ENCODE data around the gene ELMO1. TPM values are rescaled to one million over a fixed set of nuclear protein-coding genes. Genes with fewer than 3 reads are reported as not detected.

ELMO1 gene
- total RNA-seq, 1 experiment from 2014 or later, result 7.8 TPM

GRCh38 chr7:37110660-37111424 is 337.8 kb downstream of the ELMO1 start:
- no peak overlapping the region for H2AK5ac ChIP-seq (ENCODE audit: insufficient read length, low read length)
- no peak overlapping the region for H2BK15ac ChIP-seq (ENCODE audit: low read depth, low read length)
- no peak overlapping the region for H3K27ac ChIP-seq (ENCODE audit: insufficient read length, low read depth, low read length)
- H3K9me3 ChIP-seq (ENCODE audit: control insufficient read depth, low read depth, low read length), result no peaks in the 10 kb centered on the region
- H3K4me1 ChIP-seq (ENCODE audit: insufficient read depth, low read length), result peaks cover 2% of the 10 kb centered on the region; the same call in 1 of the 2 replicates
- no peak overlapping the region for H3K14ac ChIP-seq (ENCODE audit: insufficient read depth, low read length)
- H2BK12ac ChIP-seq (ENCODE audit: insufficient read length, low read depth, low read length), result no peak overlapping the region
- no peak overlapping the region for H3K56ac ChIP-seq (ENCODE audit: insufficient read length, low read depth, low read length)
- Mint-ChIP-seq H3K9me3 (no peaks in the 10 kb centered on the region; a peak in 3 of 5 replicates), H3K4me1 (peaks cover 3 to 8% of the 10 kb centered on the region in 2 experiments), H3K4me3 (no peak overlapping the region), H3K27ac (no peak overlapping the region), H3K27me3 (ENCODE audit: low read depth) (no peaks in the 10 kb centered on the region), H3K36me3 (ENCODE audit: insufficient read depth in 1 of 3, low read depth in 3 of 3) (peaks cover 0 to 8% (median 0%) of the 10 kb centered on the region in 3 experiments; a peak in 1 of 7 replicates)
- TF ChIP-seq, protein P1, sequence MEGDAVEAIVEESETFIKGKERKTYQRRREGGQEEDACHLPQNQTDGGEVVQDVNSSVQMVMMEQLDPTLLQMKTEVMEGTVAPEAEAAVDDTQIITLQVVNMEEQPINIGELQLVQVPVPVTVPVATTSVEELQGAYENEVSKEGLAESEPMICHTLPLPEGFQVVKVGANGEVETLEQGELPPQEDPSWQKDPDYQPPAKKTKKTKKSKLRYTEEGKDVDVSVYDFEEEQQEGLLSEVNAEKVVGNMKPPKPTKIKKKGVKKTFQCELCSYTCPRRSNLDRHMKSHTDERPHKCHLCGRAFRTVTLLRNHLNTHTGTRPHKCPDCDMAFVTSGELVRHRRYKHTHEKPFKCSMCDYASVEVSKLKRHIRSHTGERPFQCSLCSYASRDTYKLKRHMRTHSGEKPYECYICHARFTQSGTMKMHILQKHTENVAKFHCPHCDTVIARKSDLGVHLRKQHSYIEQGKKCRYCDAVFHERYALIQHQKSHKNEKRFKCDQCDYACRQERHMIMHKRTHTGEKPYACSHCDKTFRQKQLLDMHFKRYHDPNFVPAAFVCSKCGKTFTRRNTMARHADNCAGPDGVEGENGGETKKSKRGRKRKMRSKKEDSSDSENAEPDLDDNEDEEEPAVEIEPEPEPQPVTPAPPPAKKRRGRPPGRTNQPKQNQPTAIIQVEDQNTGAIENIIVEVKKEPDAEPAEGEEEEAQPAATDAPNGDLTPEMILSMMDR (conservative IDR thresholded peaks at IDR 0.05), result no peak
- no CpG with 5 or more reads among the region's 5 CpGs for WGBS (ENCODE audit: extremely low coverage, insufficient read length, low lambda C conversion rate)
- H3K18ac ChIP-seq (ENCODE audit: insufficient read length, low read depth, low read length), result no peak overlapping the region
- no peak overlapping the region for H4K8ac ChIP-seq (replicated peaks; ENCODE audit: insufficient read length, low read depth, low read length)
- no peak overlapping the region for H2BK20ac ChIP-seq (ENCODE audit: low read depth, low read length, poor library complexity, severe bottlenecking)
- H4K91ac ChIP-seq (ENCODE audit: insufficient read length, low read depth, low read length), result no peak overlapping the region
- no peak overlapping the region for H3K9ac ChIP-seq (ENCODE audit: extremely low read depth, insufficient read length, low read length)
- H2BK120ac ChIP-seq (ENCODE audit: low read depth, low read length, poor library complexity, severe bottlenecking), result no peak overlapping the region
- no peak overlapping the region for H2BK5ac ChIP-seq (ENCODE audit: insufficient read length, low read length)
- H3K79me1 ChIP-seq (ENCODE audit: insufficient read depth, low read depth, low read length, poor library complexity, severe bottlenecking), result no peaks in the 10 kb centered on the region
- H2AFZ ChIP-seq (ENCODE audit: low read length), result no peak overlapping the region
- DNase-seq, result no peak
- H3K23ac ChIP-seq (ENCODE audit: insufficient read length, low read depth, low read length), result no peak overlapping the region
- no peak overlapping the region for H3K4ac ChIP-seq (ENCODE audit: low read depth, low read length)
- H4K20me1 ChIP-seq (ENCODE audit: control insufficient read depth, insufficient read depth, insufficient read length), result no peaks in the 10 kb centered on the region
- H3K27me3 ChIP-seq (ENCODE audit: insufficient read depth, low read length), result no peaks in the 10 kb centered on the region
- H3K23me2 ChIP-seq (ENCODE audit: insufficient read length, low read depth, low read length, poor library complexity, severe bottlenecking), result no peaks in the 10 kb centered on the region
- H3K79me2 ChIP-seq (ENCODE audit: insufficient read depth, low read length), result no peaks in the 10 kb centered on the region
- H3K4me2 ChIP-seq (ENCODE audit: insufficient read depth, insufficient read length, low read length), result no peak overlapping the region
- H3T11ph ChIP-seq (ENCODE audit: low read length), result no peak overlapping the region
- H4K5ac ChIP-seq (ENCODE audit: insufficient read length, low read depth, low read length), result no peak overlapping the region
